KMS-11 (cell line): ENCODE measurements around the gene SFXN3.
A peak's percentile ranks its signal among the peaks of the same experiment; 100 is the strongest.

Experiments used
- H2AFZ ChIP-seq: fragments of 200-600 bp; sonication (generic); 2 replicates; pipeline ENCODE4 v1.6.1; 2016; ENCODE audit warnings: antibody characterized with exemption, mixed run types, low read depth
- H3K27ac ChIP-seq: fragments of 200-600 bp; sonication (generic); 2 replicates; pipeline ENCODE4 v1.6.1; 2016; ENCODE audit warnings: mild to moderate bottlenecking, mixed run types
- H3K27me3 ChIP-seq: fragments of 200-600 bp; sonication (generic); 2 replicates; pipeline ENCODE4 v1.6.1; 2017; ENCODE audit warnings: mild to moderate bottlenecking, low read depth, mixed run types, moderate library complexity; ENCODE audit not compliant: insufficient read depth
- H3K36me3 ChIP-seq: fragments of 200-600 bp; sonication (generic); 2 replicates; pipeline ENCODE4 v1.6.1; 2017; ENCODE audit warnings: mild to moderate bottlenecking, mixed run types; ENCODE audit not compliant: insufficient read depth
- H3K4me1 ChIP-seq: fragments of 200-600 bp; sonication (generic); 2 replicates; pipeline ENCODE4 v1.6.1; 2016; ENCODE audit warnings: mild to moderate bottlenecking, low read depth, mixed run types; ENCODE audit not compliant: poor library complexity, severe bottlenecking
- H3K4me2 ChIP-seq: fragments of 200-600 bp; sonication (generic); 2 replicates; pipeline ENCODE4 v1.7.0; 2016; ENCODE audit warnings: mild to moderate bottlenecking, mixed run types
- H3K4me3 ChIP-seq: fragments of 200-600 bp; sonication (generic); IDR thresholded peaks from 2 replicates; pipeline ENCODE4 v1.6.1; 2017; ENCODE audit warnings: low read depth, low read length, mixed read lengths; ENCODE audit not compliant: insufficient read depth
- H3K79me2 ChIP-seq: fragments of 200-600 bp; sonication (generic); 2 replicates; pipeline ENCODE4 v1.6.1; 2016; ENCODE audit warnings: low read depth, mixed run types; ENCODE audit not compliant: insufficient read depth
- H3K9ac ChIP-seq: fragments of 200-600 bp; sonication (generic); 2 replicates; pipeline ENCODE4 v1.6.1; 2016; ENCODE audit warnings: mild to moderate bottlenecking, mixed run types
- H4K20me1 ChIP-seq: fragments of 200-600 bp; sonication (generic); 2 replicates; pipeline ENCODE4 v1.6.1; 2016; ENCODE audit warnings: mild to moderate bottlenecking, mixed run types; ENCODE audit not compliant: insufficient read depth
- CTCF ChIP-seq: fragments of 200-600 bp; sonication (generic); conservative IDR thresholded peaks from 2 replicates; pipeline ENCODE4 v1.6.1; 2017; ENCODE audit warnings: low read depth, mild to moderate bottlenecking, antibody characterized with exemption, low read length, moderate library complexity, mixed read lengths

The SFXN3 gene

GRCh38 chr10:100999742-101000126, 31.3 kb upstream of the SFXN3 start, which contains the start of gene LZTS2:
Gene LZTS2 (plus strand): TSS chr10:100999808. CDS start chr10:101002539, 2,731 bp downstream.
- Histone ChIP-seq H3K4me3 (no peak within 1 kb of the TSS), H3K9ac (peak within 1 kb of the TSS; percentile 72), H4K20me1 (no peaks in the 10 kb centered on the region), H3K36me3 (no peaks in the 10 kb centered on the region), H3K79me2 (no peaks in the 10 kb centered on the region), H3K27ac (peak within 1 kb of the TSS; percentile 93), H3K4me2 (peak within 1 kb of the TSS; percentile 100), H2AFZ (peak within 1 kb of the TSS; percentile 92), H3K4me1 (peaks cover 25% of the 10 kb centered on the region), H3K27me3 (no peaks in the 10 kb centered on the region)
- TF ChIP-seq CTCF, result no peak

DNA sequence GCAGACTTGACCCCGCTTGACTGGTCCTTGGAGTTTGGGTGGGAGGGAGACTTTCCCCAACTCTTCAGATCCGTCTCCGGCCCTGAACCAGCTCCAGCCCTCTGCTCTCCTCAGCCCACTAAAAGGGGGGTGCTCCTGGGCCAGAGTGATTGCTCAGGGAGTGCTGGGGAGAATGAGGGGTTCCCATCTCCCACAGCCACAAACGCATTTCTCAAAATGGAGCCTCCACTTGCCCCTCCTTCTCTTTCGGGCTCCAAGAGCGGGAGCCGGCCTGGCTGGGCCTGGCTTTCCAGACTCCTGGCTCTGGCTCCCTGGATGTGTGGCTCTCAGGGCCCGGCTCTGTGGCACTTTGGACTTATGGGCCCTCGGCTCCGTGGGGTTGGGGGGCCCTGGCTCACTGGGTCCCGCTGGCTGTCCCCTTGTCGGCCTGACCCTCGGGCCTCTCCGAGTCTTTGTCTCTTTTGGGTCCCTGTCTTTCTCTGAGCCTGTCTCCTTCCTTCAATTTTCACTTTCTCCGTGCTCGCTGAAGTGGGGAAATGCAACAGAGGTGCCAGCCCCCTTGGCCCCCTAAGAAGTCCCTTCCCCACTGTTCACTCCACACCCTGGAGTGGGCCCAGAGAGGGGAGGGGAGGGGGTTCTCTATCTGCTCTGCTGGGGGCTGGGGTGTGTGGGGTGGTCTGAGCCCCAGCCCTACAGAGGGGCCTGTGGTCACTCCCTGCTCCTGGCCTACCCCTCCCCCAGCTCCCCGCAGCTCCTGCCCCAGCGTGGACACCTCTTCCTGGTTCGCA, 30.7 kb upstream of the SFXN3 start:
- no peaks in the 10 kb centered on the region for H3K36me3 ChIP-seq
- H4K20me1 ChIP-seq, result no peaks in the 10 kb centered on the region
- TF ChIP-seq CTCF, result no peak
- H3K27me3 ChIP-seq, result no peaks in the 10 kb centered on the region
- no peak overlapping the region for H3K4me3 ChIP-seq
- no peak overlapping the region for H2AFZ ChIP-seq
- no peak overlapping the region for H3K27ac ChIP-seq
- peak overlapping the region; percentile 29; the same call in 1 of the 2 replicates for H3K4me2 ChIP-seq
- H3K4me1 ChIP-seq, result peaks cover 25% of the 10 kb centered on the region
- no peaks in the 10 kb centered on the region for H3K79me2 ChIP-seq
- H3K9ac ChIP-seq, result no peak overlapping the region

DNA sequence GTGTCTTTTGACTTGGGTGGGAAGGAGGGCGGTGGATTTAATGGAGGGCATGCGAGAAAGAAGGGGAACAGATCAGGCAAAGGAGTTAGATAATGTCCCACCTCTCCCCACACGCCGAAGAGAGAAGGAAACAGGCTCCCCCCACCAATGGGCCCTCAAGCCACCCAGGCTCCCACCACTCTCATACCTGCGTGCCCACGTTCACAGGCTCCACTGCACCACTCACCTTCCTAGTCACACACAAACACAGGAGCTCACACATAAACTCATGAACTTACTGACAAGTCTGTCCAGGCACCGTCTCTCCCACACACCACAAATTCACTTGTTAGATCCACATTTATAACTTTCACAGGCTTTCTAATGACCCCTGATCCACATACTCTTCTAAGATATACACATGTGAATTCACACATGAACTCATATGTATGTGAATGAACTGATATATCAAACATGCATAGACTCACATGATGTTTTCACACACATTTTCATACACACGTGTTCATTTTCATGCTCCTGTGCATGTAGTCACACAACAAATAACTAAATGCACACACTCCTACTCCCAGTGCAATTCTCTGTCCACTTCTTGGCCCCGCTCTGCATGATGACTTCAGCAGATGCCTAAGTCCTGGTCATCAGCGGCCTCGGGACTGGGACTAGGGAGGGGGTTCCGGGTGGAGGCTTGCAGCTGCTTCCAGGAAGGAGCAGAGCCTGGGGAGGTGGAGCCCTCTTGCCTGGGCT, 29.9 kb upstream of the SFXN3 start:
- Histone ChIP-seq H4K20me1 (no peaks in the 10 kb centered on the region), H3K4me2 (no peak overlapping the region), H3K4me3 (no peak overlapping the region), H3K79me2 (no peaks in the 10 kb centered on the region), H2AFZ (no peak overlapping the region), H3K27me3 (no peaks in the 10 kb centered on the region), H3K9ac (no peak overlapping the region), H3K36me3 (no peaks in the 10 kb centered on the region), H3K4me1 (peaks cover 23% of the 10 kb centered on the region), H3K27ac (no peak overlapping the region)
- no peak for TF ChIP-seq CTCF

- no peak overlapping the region for H2AFZ ChIP-seq
Measured at GRCh38 chr10:101001659-101002035, 29.4 kb upstream of the SFXN3 start.

More at GRCh38 chr10:101001659-101002035, 29.4 kb upstream of the SFXN3 start:
- no peaks in the 10 kb centered on the region for H3K36me3 ChIP-seq
- H3K4me2 ChIP-seq, result no peak overlapping the region
- H3K9ac ChIP-seq, result no peak overlapping the region
- H3K27ac ChIP-seq, result no peak overlapping the region
- no peaks in the 10 kb centered on the region for H4K20me1 ChIP-seq
- no peaks in the 10 kb centered on the region for H3K79me2 ChIP-seq
- H3K4me3 ChIP-seq, result no peak overlapping the region
- peaks cover 18% of the 10 kb centered on the region for H3K4me1 ChIP-seq
- no peak for TF ChIP-seq CTCF
- no peaks in the 10 kb centered on the region for H3K27me3 ChIP-seq
